CD8-positive, alpha-beta memory T cell (primary cell): ENCODE measurements around the gene MDM4. TPM values are rescaled to one million over a fixed set of nuclear protein-coding genes. Genes with fewer than 3 reads are reported as not detected.

Experiments used
- CTCF ChIA-PET: fragments of 350-600 bp; sonication (Branson Sonifier 250); formaldehyde crosslinking; loops from one replicate; lab custom pipeline; 2021; ENCODE audit warnings: antibody characterized with exemption; lab: Charles Lee
- POLR2A ChIA-PET: fragments of 350-600 bp; sonication (Branson Sonifier 250); formaldehyde crosslinking; loops from one replicate; lab custom pipeline; 2021; ENCODE audit warnings: antibody characterized with exemption; lab: Charles Lee
- DNase-seq, 5 donors: peaks; one replicate each; pipeline versions ENCODE4 v3.0.0 to v3.0.0-alpha.2; 2020 to 2022; ENCODE audit warnings: mixed read lengths in 1 of 5
- H3K27ac ChIP-seq: one replicate; pipeline ENCODE4 v1.7.0; 2013; ENCODE audit warnings: low read depth, mild to moderate bottlenecking, low read length, moderate library complexity
- H3K27me3 ChIP-seq: 2 replicates; pipeline ENCODE4 v1.7.0; 2013; ENCODE audit warnings: low read length, mild to moderate bottlenecking; ENCODE audit not compliant: insufficient read depth, poor library complexity, severe bottlenecking
- H3K36me3 ChIP-seq: 2 replicates; pipeline ENCODE4 v1.7.0; 2013; ENCODE audit warnings: mild to moderate bottlenecking, low read length, moderate library complexity; ENCODE audit not compliant: insufficient read depth
- H3K4me1 ChIP-seq: 2 replicates; pipeline ENCODE4 v1.7.0; 2013; ENCODE audit warnings: mild to moderate bottlenecking, low read length, moderate library complexity; ENCODE audit not compliant: insufficient read depth
- H3K4me3 ChIP-seq: 2 replicates; pipeline ENCODE4 v1.7.0; 2013; ENCODE audit warnings: mild to moderate bottlenecking, low read length
- H3K9me3 ChIP-seq: 2 replicates; pipeline ENCODE4 v1.7.0; 2013; ENCODE audit warnings: mild to moderate bottlenecking, low read length
- H3K27ac Mint-ChIP-seq, 8 donors: one replicate each; pipeline ENCODE4 v1.8.0; 2020 to 2021; ENCODE audit warnings: mixed read lengths in 8 of 8, mild to moderate bottlenecking in 6 of 8, inconsistent platforms in 3 of 8, moderate library complexity in 3 of 8
- H3K27me3 Mint-ChIP-seq, 2 donors: one replicate each; pipeline ENCODE4 v1.8.0; 2020 to 2021; ENCODE audit warnings: mixed read lengths in 2 of 2, mild to moderate bottlenecking in 1 of 2, moderate library complexity in 1 of 2
- H3K36me3 Mint-ChIP-seq, 3 donors: one replicate each; pipeline ENCODE4 v1.8.0; 2020 to 2021; ENCODE audit warnings: mixed read lengths in 3 of 3, inconsistent platforms in 1 of 3, mild to moderate bottlenecking in 1 of 3
- H3K4me1 Mint-ChIP-seq, 3 donors: one replicate each; pipeline ENCODE4 v1.8.0; 2020 to 2021; ENCODE audit warnings: mixed read lengths in 3 of 3, inconsistent platforms in 1 of 3, mild to moderate bottlenecking in 1 of 3
- H3K4me3 Mint-ChIP-seq, 7 donors: one replicate each; pipeline ENCODE4 v1.8.0; 2020 to 2021; ENCODE audit warnings: mixed read lengths in 7 of 7, mild to moderate bottlenecking in 6 of 7, moderate library complexity in 4 of 7, inconsistent platforms in 2 of 7
- H3K9me3 Mint-ChIP-seq, 5 donors: one replicate each; pipeline ENCODE4 v1.8.0; 2020 to 2022; ENCODE audit warnings: mixed read lengths in 5 of 5, mild to moderate bottlenecking in 3 of 5, moderate library complexity in 2 of 5, inconsistent platforms in 1 of 5
- polyA plus RNA-seq: library from polyadenylated mRNA; unstranded; fragments of 300-500 nt; fragmentation: Illumina TruSeq; gene quantifications from one replicate; pipeline ENCODE4 v1.2.3, GENCODE V29; 2021
- total RNA-seq, 2 experiments: library from RNA; stranded (reverse); gene quantifications; one replicate each; pipeline ENCODE4 v1.2.3, GENCODE V29; 2021

Gene MDM4
- total and polyA plus RNA-seq, 3 experiments from 2014 or later, result 13.6 to 80.7 (median 80.7) TPM

DNA sequence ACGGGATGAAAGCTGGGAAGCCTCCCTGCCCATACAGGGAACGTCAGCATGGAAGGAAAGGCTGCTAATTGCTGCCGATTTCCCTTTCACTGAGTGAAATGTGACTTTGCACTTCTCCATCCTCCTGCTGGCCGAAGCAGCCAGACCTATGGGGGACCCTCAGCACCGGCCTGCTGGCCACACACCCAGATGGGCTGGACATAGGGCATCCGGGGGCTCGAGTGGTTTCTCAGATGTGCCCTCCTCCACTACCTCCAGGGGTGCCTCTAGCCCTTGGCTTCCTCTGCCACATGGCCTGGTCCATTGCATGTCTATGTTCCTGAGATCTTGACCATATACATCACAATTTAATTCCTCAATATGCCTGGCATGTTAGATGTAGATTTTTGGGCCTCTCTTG, 89.6 kb downstream of the MDM4 start:
- H3K4me3 ChIP-seq, result no peak overlapping the region
- CTCF ChIA-PET, result no interaction called here
- no peaks in the 10 kb centered on the region for H3K4me1 ChIP-seq
- no peaks in the 10 kb centered on the region for H3K27me3 ChIP-seq
- POLR2A ChIA-PET, result no interaction called here
- Mint-ChIP-seq H3K27ac (no peak overlapping the region), H3K4me1 (no peaks in the 10 kb centered on the region), H3K4me3 (no peak overlapping the region), H3K36me3 (no peaks in the 10 kb centered on the region), H3K9me3 (no peaks in the 10 kb centered on the region), H3K27me3 (peaks cover 3 to 16% of the 10 kb centered on the region in 2 donors)
- no peaks in the 10 kb centered on the region for H3K9me3 ChIP-seq
- H3K27ac ChIP-seq, result no peak overlapping the region
- no peak for DNase-seq
- no peaks in the 10 kb centered on the region for H3K36me3 ChIP-seq

Other genes starting within 250 kb of the MDM4 start
- under 1 TPM; 0.09 to 0.13 TPM for gene PLEKHA6, start 156.5 kb upstream of the MDM4 start, total RNA-seq
- not detected for gene PLEKHA6, start 156.5 kb upstream of the MDM4 start, polyA plus RNA-seq
- gene PPP1R15B, start 104.6 kb upstream of the MDM4 start, total RNA-seq, result 10 to 100 TPM; 80.4 to 82.7 TPM
- 22.3 TPM for gene PPP1R15B, start 104.6 kb upstream of the MDM4 start, polyA plus RNA-seq
- 10 to 100 TPM; 19.4 to 19.6 TPM for gene PIK3C2B, start 21.6 kb upstream of the MDM4 start, total RNA-seq
- gene PIK3C2B, start 21.6 kb upstream of the MDM4 start, polyA plus RNA-seq, result 2.9 TPM
- not detected for gene LRRN2, start 169.3 kb downstream of the MDM4 start, total RNA-seq
- gene LRRN2, start 169.3 kb downstream of the MDM4 start, polyA plus RNA-seq, result not detected